ENCODE results near the gene DSCAML1.
A peak's percentile ranks its signal among the peaks of the same experiment; 100 is the strongest.

Gene DSCAML1

GRCh38 chr11:117607449-117607848 is 189.6 kb downstream of the DSCAML1 start:
- no peak for DNase-seq (ENCODE audit: low spot score)

- no peak for DNase-seq (ENCODE audit: low spot score)
Observed at GRCh38 chr11:117606790-117607189, 190.2 kb downstream of the DSCAML1 start.

DNA sequence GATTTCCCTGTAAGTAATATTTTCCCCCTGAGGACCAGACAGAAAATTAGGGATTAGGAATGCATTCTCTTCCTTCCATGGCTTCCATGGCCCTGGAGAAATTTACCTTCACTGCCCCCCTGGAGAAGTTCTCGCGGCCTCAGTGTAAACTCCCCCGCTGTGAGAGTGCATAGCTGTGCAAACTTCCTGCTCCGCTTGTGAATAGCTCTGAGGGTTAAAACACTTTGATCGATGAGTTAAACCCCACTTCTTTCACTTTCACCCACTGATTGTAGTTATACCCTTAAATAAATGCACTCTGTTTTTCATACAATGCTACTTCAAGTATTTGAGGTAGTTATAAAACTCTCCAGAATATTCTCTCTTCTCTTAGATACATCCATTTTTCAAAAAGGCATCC is 190.8 kb downstream of the DSCAML1 start:
- DNase-seq (ENCODE audit: low spot score), result no peak

- DNase-seq (ENCODE audit: low spot score), result no peak
Observed at GRCh38 chr11:117605331-117605730, 191.7 kb downstream of the DSCAML1 start.

- no peak for DNase-seq (ENCODE audit: low spot score)
Observed at GRCh38 chr11:117604336-117604995, 192.6 kb downstream of the DSCAML1 start.

DNA sequence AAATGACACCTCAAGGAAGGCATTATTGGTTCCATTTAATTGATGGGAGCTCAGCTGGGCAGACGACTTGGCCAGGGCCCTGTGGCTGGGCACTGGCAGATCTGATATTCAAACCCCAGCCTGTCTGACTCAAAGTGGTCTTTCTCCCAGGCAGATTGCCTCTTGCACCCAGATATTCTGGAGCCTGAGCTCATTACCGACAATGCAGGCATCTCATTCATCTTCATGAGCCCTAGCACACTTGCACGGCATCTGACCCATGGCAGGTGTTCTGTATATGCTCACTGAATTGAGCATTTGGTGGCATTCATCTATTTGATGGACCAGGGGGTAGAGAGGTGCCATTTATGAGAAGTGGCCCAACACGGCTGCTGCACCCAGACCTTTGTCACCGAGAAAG is 193.1 kb downstream of the DSCAML1 start:
- no peak for DNase-seq (ENCODE audit: low spot score)

DNA sequence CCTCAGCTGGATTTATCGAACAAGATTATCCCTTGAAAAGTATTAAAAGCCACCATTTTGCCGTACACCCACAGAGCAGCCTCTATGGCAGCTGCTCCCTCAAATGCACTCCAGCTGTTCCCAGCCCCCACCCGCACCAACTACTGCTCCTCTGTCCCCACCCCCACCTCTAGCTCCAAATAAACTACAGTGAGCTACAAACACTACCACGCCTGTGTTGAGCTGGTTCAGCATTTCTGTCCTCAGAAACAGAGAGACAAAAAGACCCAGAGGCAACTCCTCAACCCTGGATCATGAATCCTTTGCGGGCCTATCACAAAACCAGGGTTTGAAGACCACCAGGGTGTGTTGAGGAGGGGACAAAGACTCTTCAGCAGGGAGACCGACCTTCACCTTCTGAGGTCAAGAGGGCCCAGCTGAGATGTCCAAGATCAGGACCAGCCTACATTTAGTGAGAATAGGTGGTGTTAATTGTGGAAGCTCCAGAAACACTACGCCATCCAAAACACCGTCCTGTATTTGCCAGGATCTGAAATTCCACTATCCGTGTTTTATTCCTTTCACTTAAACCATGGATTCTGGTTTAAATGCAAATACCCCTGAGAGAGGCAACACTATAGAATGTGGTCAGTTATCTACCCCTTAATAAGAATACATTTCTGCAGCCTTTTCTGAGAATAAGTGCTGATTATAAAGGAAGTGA is 195.9 kb downstream of the DSCAML1 start:
- no peak for DNase-seq (ENCODE audit: low spot score)

GRCh38 chr11:117600234-117600783 is 196.7 kb downstream of the DSCAML1 start:
- peak; percentile 64 for DNase-seq (ENCODE audit: low spot score)

- DNase-seq (ENCODE audit: low spot score), result peak; percentile 77
Observed at GRCh38 chr11:117597071-117597470, 199.9 kb downstream of the DSCAML1 start.

- DNase-seq (ENCODE audit: low spot score), result no peak
Observed at GRCh38 chr11:117595440-117595839, 201.6 kb downstream of the DSCAML1 start.

GRCh38 chr11:117594721-117595120 is 202.3 kb downstream of the DSCAML1 start:
- DNase-seq (ENCODE audit: low spot score), result no peak

GRCh38 chr11:117593065-117593464 is 204.0 kb downstream of the DSCAML1 start:
- DNase-seq (ENCODE audit: low spot score), result no peak

- no peak for DNase-seq (ENCODE audit: low spot score)
Observed at GRCh38 chr11:117591316-117592039, 205.5 kb downstream of the DSCAML1 start.

DNA sequence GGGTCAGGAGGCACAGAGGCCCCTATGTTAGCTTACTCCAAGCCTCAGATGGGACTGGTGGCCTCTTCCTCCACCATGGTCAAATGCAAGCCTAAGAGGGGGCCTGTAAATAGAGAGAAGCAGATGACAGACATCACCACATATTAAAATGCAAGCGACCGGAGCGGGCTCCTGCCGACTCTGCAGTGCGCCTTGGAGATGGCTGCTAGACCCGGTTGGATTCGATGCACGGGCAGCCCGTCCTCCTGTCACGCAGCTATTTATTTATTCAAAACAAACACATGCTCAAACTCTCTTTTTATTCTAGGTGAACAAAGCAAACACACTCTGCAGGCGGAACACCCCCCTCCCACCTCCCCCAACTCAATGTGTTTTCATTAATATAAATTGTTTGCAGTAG is 208.0 kb downstream of the DSCAML1 start:
- no peak for DNase-seq (ENCODE audit: low spot score)

GRCh38 chr11:117588166-117588810 is 208.7 kb downstream of the DSCAML1 start:
- no peak for DNase-seq (ENCODE audit: low spot score)

DNA sequence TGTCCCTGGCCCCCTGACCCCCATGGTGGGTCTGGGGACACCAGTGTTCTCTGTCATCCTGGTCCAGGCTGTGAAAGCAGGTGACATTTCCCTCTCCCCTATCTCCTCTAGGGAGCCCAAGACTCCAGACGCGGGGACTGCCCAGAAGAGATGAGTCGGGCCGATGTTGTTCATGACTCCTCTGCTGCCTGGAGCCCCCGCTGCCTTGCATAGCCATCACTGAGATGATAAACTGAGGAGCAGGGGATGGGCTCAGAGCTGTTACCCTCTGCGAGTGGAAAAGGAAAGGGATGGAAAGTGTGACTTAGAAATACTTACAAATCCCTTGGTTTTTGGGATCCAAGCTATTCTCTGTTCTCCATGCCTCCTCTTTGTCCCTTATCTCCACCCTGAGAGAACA is 209.6 kb downstream of the DSCAML1 start:
- no peak for DNase-seq (ENCODE audit: low spot score)

DNA sequence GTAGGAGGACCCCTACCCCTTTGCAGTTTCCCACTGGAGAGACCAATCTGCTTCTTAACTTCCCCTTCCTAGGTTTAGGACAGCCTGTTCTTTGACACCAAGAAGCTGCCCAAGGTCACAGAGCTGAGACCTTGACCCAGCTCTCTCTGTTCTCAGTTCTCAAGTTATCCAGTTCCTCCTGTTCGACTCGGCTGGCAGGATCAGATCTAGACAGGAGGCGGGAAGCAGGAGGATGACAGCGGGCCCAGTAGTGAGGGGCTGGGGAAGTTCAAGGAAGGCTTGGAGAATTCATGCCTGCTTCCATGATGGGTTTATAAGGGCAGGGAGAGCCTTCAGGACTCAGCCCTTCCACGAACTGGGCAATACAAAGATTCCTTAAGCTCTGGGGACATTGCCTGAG is 210.6 kb downstream of the DSCAML1 start:
- no peak for DNase-seq (ENCODE audit: low spot score)

- no peak for DNase-seq (ENCODE audit: low spot score)
Observed at GRCh38 chr11:117585631-117586030, 211.4 kb downstream of the DSCAML1 start.

- DNase-seq (ENCODE audit: low spot score), result no peak
Observed at GRCh38 chr11:117584056-117584830, 212.8 kb downstream of the DSCAML1 start.

GRCh38 chr11:117583063-117583801 is 213.8 kb downstream of the DSCAML1 start:
- DNase-seq (ENCODE audit: low spot score), result peak; percentile 79

GRCh38 chr11:117582433-117582832 is 214.6 kb downstream of the DSCAML1 start:
- DNase-seq (ENCODE audit: low spot score), result no peak
